A549 (cell line): Measurements from ENCODE around the gene TTLL3.
A peak's percentile ranks its signal among the peaks of the same experiment; 100 is the strongest.

Source experiments
- BCL3 ChIP-seq: fragments of >200 bp; sonication (Bioruptor Twin); formaldehyde crosslinking; IDR thresholded peaks from 3 replicates; pipeline ENCODE4 v1.6.1; 2016
- BHLHE40 ChIP-seq: IDR thresholded peaks from 2 replicates; pipeline ENCODE4 v1.6.1; 2012; ENCODE audit warnings: low read depth, low read length, inconsistent platforms
- CEBPB ChIP-seq, 2 experiments: fragments of >200 bp in 1 of 2; sonication (Bioruptor Twin) in 1 of 2; formaldehyde crosslinking in 1 of 2; IDR thresholded peaks; 2 replicates each; pipeline ENCODE4 v1.6.1; 2012 to 2016
- CTCF ChIP-seq: fragments of >200 bp; sonication (Bioruptor Twin); formaldehyde crosslinking; IDR thresholded peaks from 3 replicates; pipeline ENCODE4 v1.5.1; 2016
- EHMT2 ChIP-seq: fragments of 200-600 bp; sonication (generic); IDR thresholded peaks from 2 replicates; pipeline ENCODE4 v1.6.1; 2016; ENCODE audit warnings: antibody characterized with exemption, low read depth, mild to moderate bottlenecking, moderate library complexity
- EP300 ChIP-seq, 2 experiments: fragments of >200 bp; sonication (Bioruptor Twin); formaldehyde crosslinking; IDR thresholded peaks; 2 replicates in 1 of 2; 3 replicates in 1 of 2; pipeline ENCODE4 v1.6.1; 2016 to 2017
- HOXA7 ChIP-seq: fragments of 250-450 bp; sonication (Bioruptor Pico); IDR thresholded peaks from 2 replicates; pipeline ENCODE4 v1.5.0; 2020; ENCODE audit warnings: mild to moderate bottlenecking, moderate library complexity
- KDM5A ChIP-seq: fragments of 200-600 bp; sonication (generic); IDR thresholded peaks from 2 replicates; pipeline ENCODE4 v1.6.1; 2016; ENCODE audit warnings: antibody characterized with exemption, mild to moderate bottlenecking
- MYC ChIP-seq: IDR thresholded peaks from 2 replicates; pipeline ENCODE4 v1.6.1; 2012; ENCODE audit warnings: mild to moderate bottlenecking, inconsistent platforms, low read length, improper control_type of control experiment, borderline replicate concordance
- POLR2A ChIP-seq: IDR thresholded peaks from 2 replicates; pipeline ENCODE4 v1.6.1; 2012; ENCODE audit warnings: mild to moderate bottlenecking, low read length
- POLR2AphosphoS2 ChIP-seq: conservative IDR thresholded peaks from 2 replicates; pipeline ENCODE4 v1.6.1; 2012; ENCODE audit warnings: low read length, improper control_type of control experiment, inconsistent platforms
- RCOR1 ChIP-seq: fragments of 150-350 bp; IDR thresholded peaks from 2 replicates; pipeline ENCODE4 v1.6.1; 2014; ENCODE audit warnings: antibody characterized with exemption, low read length, low read depth
- ZC3H11A ChIP-seq: fragments of 450-650 bp; IDR thresholded peaks from 2 replicates; pipeline ENCODE4 v1.6.1; 2014; ENCODE audit warnings: antibody characterized with exemption, mild to moderate bottlenecking

GRCh38 chr3:9793161-9793781 is 16.8 kb upstream of the TTLL3 start:
- TF ChIP-seq BCL3 (no peak), CEBPB (IDR thresholded peaks at IDR 0.05) (no peak), CTCF (no peak), MYC (no peak), KDM5A (peak; percentile 53), ZC3H11A (no peak), EP300 (IDR thresholded peaks at IDR 0.05) (no peak), POLR2A (no peak), BHLHE40 (no peak), POLR2AphosphoS2 (no peak), HOXA7 (CRISPR knock-in tag) (no peak), RCOR1 (no peak), EHMT2 (no peak)
